Vagina (tissue), 2 donors: ENCODE results near the gene BIN1. TPM values are rescaled to one million over a fixed set of nuclear protein-coding genes. Genes with fewer than 3 reads are reported as not detected.

Source experiments
- DNase-seq, 2 donors: peaks; one replicate each; pipeline ENCODE4 v3.0.0-alpha.2; 2017; ENCODE audit errors: extremely low spot score in 2 of 2
- H3K27ac ChIP-seq: fragments of 200-600 bp; sonication (generic); one replicate; pipeline ENCODE4 v1.5.1; 2019
- H3K27me3 ChIP-seq: fragments of 200-600 bp; sonication (generic); one replicate; pipeline ENCODE4 v1.5.1; 2019
- H3K36me3 ChIP-seq, 2 donors: fragments of 200-600 bp; sonication (generic); one replicate each; pipeline ENCODE4 v1.5.1; 2017 to 2019
- H3K4me1 ChIP-seq: fragments of 200-600 bp; sonication (generic); one replicate; pipeline ENCODE4 v1.5.1; 2019
- H3K4me3 ChIP-seq, 2 donors: fragments of 200-600 bp; sonication (generic); 1 replicate in 1 of 2; 2 replicates in 1 of 2; pipeline ENCODE4 v1.5.1; 2016 to 2019
- H3K9me3 ChIP-seq: fragments of 200-600 bp; sonication (generic); one replicate; pipeline ENCODE4 v1.5.1; 2019
- POLR2A ChIP-seq, 2 donors: fragments of 450-650 bp; IDR thresholded peaks; one replicate each; pipeline ENCODE4 v1.6.1; 2017; ENCODE audit warnings: antibody characterized with exemption in 2 of 2, mild to moderate bottlenecking in 2 of 2, moderate library complexity in 2 of 2
- POLR2AphosphoS5 ChIP-seq, 2 donors: sonication (generic); formaldehyde crosslinking; IDR thresholded peaks; one replicate each; pipeline ENCODE4 v1.9.0; 2017; ENCODE audit warnings: antibody characterized with exemption in 2 of 2, mild to moderate bottlenecking in 2 of 2, low read depth in 1 of 2; ENCODE audit not compliant: insufficient read depth in 1 of 2
- intact Hi-C: fragments of 100-400 bp; cut with DNase I; formaldehyde crosslinking; loops from one replicate; pipeline ENCODE4 v1.15.1; 2023
- total RNA-seq: library from RNA; depleted of rRNA; stranded (reverse); fragments of >200 nt; gene quantifications from one replicate; pipeline ENCODE4 v1.2.3, GENCODE V29; 2016
- TF ChIP-seq, protein P1 (sequence below), 3 experiments: fragments of 450-650 bp in 2 of 3; fragments of 200-600 bp in 1 of 3; sonication (generic) in 1 of 3; IDR thresholded peaks; one replicate each; pipeline ENCODE4 v1.5.1; 2017 to 2019; ENCODE audit warnings: antibody characterized with exemption in 3 of 3, mild to moderate bottlenecking in 2 of 3, moderate library complexity in 2 of 3

The BIN1 gene
- total RNA-seq, 1 donor from 2014 or later = 60.9 TPM

GRCh38 chr2:127097841-127098651 is 8.9 kb downstream of the BIN1 start:
- no peak for DNase-seq
- intact Hi-C loops = no loop called here
- no peak overlapping the region for H3K4me3 ChIP-seq
- H3K4me1 ChIP-seq = peaks cover 83% of the 10 kb centered on the region
- no peaks in the 10 kb centered on the region for H3K27me3 ChIP-seq
- H3K27ac ChIP-seq = peak overlapping the region; percentile 85
- TF ChIP-seq, protein P1, sequence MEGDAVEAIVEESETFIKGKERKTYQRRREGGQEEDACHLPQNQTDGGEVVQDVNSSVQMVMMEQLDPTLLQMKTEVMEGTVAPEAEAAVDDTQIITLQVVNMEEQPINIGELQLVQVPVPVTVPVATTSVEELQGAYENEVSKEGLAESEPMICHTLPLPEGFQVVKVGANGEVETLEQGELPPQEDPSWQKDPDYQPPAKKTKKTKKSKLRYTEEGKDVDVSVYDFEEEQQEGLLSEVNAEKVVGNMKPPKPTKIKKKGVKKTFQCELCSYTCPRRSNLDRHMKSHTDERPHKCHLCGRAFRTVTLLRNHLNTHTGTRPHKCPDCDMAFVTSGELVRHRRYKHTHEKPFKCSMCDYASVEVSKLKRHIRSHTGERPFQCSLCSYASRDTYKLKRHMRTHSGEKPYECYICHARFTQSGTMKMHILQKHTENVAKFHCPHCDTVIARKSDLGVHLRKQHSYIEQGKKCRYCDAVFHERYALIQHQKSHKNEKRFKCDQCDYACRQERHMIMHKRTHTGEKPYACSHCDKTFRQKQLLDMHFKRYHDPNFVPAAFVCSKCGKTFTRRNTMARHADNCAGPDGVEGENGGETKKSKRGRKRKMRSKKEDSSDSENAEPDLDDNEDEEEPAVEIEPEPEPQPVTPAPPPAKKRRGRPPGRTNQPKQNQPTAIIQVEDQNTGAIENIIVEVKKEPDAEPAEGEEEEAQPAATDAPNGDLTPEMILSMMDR (IDR thresholded peaks at IDR 0.05) = no peak
- TF ChIP-seq POLR2AphosphoS5 (IDR thresholded peaks at IDR 0.05; ENCODE audit: insufficient read depth in 1 of 2, low read depth in 1 of 2) = no peak
- no peak for TF ChIP-seq POLR2A (IDR thresholded peaks at IDR 0.05)
- H3K36me3 ChIP-seq = no peaks in the 10 kb centered on the region
- no peaks in the 10 kb centered on the region for H3K9me3 ChIP-seq

DNA sequence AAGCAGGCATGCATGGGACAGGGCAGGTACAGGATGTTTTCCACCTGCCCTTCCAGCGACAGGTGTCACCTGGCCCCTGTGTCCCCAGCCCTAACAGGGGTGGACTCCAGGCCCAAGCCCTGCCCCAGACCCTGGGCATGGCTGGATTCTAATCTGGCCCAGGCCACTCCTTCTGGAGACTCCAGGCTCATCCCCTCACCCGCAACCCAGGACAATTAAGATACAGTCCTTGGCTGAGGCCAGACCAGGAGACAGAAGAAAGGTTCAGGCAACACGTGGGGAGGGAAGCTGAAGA is 9.5 kb downstream of the BIN1 start:
- H3K4me3 ChIP-seq = no peak overlapping the region
- TF ChIP-seq, protein P1 (IDR thresholded peaks at IDR 0.05) = no peak
- TF ChIP-seq POLR2A (IDR thresholded peaks at IDR 0.05) (no peak), POLR2AphosphoS5 (IDR thresholded peaks at IDR 0.05; ENCODE audit: insufficient read depth in 1 of 2, low read depth in 1 of 2) (no peak)
- H3K27me3 ChIP-seq = no peaks in the 10 kb centered on the region
- H3K27ac ChIP-seq = peak overlapping the region; percentile 85
- peaks cover 83% of the 10 kb centered on the region for H3K4me1 ChIP-seq
- H3K36me3 ChIP-seq = no peaks in the 10 kb centered on the region
- intact Hi-C loops = no loop called here
- DNase-seq = no peak
- no peaks in the 10 kb centered on the region for H3K9me3 ChIP-seq

- peak overlapping the region; percentile 85 for H3K27ac ChIP-seq
- no peaks in the 10 kb centered on the region for H3K27me3 ChIP-seq
- H3K36me3 ChIP-seq = no peaks in the 10 kb centered on the region
- peaks cover 82% of the 10 kb centered on the region for H3K4me1 ChIP-seq
- intact Hi-C loops = no loop called here
- DNase-seq = no peak
- TF ChIP-seq, protein P1 (IDR thresholded peaks at IDR 0.05) = no peak
- no peak for TF ChIP-seq POLR2AphosphoS5 (IDR thresholded peaks at IDR 0.05; ENCODE audit: insufficient read depth in 1 of 2, low read depth in 1 of 2)
- TF ChIP-seq POLR2A (IDR thresholded peaks at IDR 0.05) = no peak
- H3K4me3 ChIP-seq = no peak overlapping the region
- H3K9me3 ChIP-seq = no peaks in the 10 kb centered on the region
Measured at GRCh38 chr2:127096718-127097470, 10.1 kb downstream of the BIN1 start.

DNA sequence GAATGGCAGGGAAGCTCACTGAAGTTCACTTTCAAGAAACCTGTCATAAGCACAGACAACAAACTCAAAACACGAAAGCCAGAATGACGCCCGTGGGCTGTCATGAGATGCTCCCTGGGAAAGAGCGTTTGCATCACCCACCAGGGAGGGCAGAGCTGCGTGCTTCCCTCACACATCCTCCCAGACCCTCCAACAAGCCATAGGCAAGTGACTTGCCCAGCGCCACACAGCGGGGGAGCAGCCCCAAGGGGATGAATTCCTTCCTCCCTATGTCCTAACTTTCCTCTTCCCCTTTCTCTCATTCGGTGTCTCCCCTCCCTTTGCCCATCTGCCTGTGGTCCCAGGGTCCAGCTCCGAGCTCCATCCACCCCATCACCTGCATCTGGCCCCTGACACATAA is 10.7 kb downstream of the BIN1 start:
- H3K27me3 ChIP-seq = no peaks in the 10 kb centered on the region
- peaks cover 80% of the 10 kb centered on the region for H3K4me1 ChIP-seq
- H3K36me3 ChIP-seq = no peaks in the 10 kb centered on the region
- peak overlapping the region; percentile 85 for H3K27ac ChIP-seq
- H3K9me3 ChIP-seq = no peaks in the 10 kb centered on the region
- no peak for DNase-seq
- H3K4me3 ChIP-seq = no peak overlapping the region
- TF ChIP-seq POLR2A (IDR thresholded peaks at IDR 0.05) = no peak
- TF ChIP-seq, protein P1 (IDR thresholded peaks at IDR 0.05) = no peak
- TF ChIP-seq POLR2AphosphoS5 (IDR thresholded peaks at IDR 0.05; ENCODE audit: insufficient read depth in 1 of 2, low read depth in 1 of 2) = no peak
- intact Hi-C loops = no loop called here

DNA sequence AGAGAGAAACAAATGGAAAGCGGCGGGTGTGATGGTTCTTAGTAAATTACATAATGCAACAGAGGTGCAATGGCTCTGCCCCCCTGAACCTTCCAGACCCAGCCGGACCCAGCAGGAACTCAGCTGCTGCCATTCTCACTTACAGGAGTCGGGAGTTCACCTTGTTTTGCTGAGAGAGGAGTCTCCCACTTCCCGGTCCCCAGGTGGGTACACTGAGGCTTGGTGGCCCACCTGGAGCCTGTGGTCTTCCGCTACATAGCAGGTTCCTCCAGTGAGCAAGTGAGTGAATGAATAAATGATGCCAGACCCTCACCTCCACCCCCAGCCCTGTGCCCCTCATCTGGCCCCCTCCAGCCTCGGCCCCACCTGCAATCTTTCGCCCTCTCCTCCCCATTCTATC is 11.2 kb downstream of the BIN1 start:
- Histone ChIP-seq H3K9me3 (no peaks in the 10 kb centered on the region), H3K36me3 (no peaks in the 10 kb centered on the region), H3K4me1 (peaks cover 75% of the 10 kb centered on the region), H3K27ac (peak overlapping the region; percentile 85), H3K27me3 (no peaks in the 10 kb centered on the region), H3K4me3 (no peak overlapping the region)
- DNase-seq = no peak
- intact Hi-C loops = no loop called here
- TF ChIP-seq POLR2A (IDR thresholded peaks at IDR 0.05) (no peak), POLR2AphosphoS5 (IDR thresholded peaks at IDR 0.05; ENCODE audit: insufficient read depth in 1 of 2, low read depth in 1 of 2) (no peak)
- TF ChIP-seq, protein P1 (IDR thresholded peaks at IDR 0.05) = no peak
